Adrenal gland (tissue), 5 donors: ENCODE results near the gene TRAPPC2L.

Experiments used
- POLR2A ChIP-seq, 2 donors: fragments of 450-650 bp; IDR thresholded peaks; one replicate each; pipeline ENCODE4 v1.6.1; 2017; ENCODE audit warnings: antibody characterized with exemption in 2 of 2, mild to moderate bottlenecking in 2 of 2, moderate library complexity in 1 of 2
- TF ChIP-seq, protein P1 (sequence below), 6 experiments: fragments of 450-650 bp in 4 of 6; fragments of 200-600 bp in 2 of 6; sonication (generic) in 1 of 6; IDR thresholded peaks; 1 replicate in 5 of 6; 2 replicates in 1 of 6; pipeline versions ENCODE4 v1.5.1 to v1.8.0; 2016 to 2021; ENCODE audit warnings: antibody characterized with exemption in 6 of 6, mild to moderate bottlenecking in 2 of 6, moderate library complexity in 1 of 6
- donor health status: DM: no; HTN: no; CAD: no.

DNA sequence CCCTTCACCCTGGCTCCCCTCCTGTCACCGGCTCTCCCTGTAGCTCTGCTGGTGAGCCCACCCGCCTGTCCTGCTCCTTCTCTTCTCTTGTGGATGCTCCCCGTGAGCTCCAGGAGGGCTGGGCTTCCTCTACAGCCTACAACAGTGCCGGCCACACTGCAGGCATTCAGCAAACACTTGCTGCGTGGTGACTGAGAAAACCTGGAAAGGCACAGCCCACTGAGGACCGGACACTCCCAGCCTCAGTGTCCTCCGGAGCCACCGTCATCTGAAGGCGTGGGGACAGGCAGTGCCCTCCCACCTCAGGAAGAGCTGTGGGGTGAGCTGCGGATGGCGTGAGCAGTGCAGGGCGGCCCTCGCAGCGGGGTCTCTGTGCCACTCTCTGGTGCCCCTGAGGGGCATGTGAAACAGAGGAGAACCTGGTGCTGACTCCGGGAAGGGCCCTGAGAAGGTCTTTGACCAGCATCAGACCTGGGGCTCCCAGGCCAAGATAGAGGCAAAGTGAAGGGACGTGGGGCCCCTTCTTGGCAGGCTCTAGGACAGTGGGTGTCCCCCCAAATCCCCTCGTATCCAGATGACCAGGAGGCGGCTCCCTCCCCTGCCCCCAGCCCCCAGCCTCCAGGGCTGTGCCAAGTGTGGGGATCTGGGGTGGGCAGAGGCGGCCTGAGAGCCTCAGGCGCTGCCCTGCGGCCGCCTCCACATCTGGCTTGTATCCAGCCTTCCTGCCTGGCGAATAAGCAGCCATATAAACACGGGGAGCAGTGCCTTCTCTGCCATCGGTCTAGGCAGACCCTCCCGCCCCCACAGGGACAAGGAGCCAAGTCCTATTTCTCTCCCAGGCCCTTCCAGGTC is 53.6 kb downstream of the TRAPPC2L start:
- TF ChIP-seq, protein P1, sequence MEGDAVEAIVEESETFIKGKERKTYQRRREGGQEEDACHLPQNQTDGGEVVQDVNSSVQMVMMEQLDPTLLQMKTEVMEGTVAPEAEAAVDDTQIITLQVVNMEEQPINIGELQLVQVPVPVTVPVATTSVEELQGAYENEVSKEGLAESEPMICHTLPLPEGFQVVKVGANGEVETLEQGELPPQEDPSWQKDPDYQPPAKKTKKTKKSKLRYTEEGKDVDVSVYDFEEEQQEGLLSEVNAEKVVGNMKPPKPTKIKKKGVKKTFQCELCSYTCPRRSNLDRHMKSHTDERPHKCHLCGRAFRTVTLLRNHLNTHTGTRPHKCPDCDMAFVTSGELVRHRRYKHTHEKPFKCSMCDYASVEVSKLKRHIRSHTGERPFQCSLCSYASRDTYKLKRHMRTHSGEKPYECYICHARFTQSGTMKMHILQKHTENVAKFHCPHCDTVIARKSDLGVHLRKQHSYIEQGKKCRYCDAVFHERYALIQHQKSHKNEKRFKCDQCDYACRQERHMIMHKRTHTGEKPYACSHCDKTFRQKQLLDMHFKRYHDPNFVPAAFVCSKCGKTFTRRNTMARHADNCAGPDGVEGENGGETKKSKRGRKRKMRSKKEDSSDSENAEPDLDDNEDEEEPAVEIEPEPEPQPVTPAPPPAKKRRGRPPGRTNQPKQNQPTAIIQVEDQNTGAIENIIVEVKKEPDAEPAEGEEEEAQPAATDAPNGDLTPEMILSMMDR (IDR thresholded peaks at IDR 0.05), result no peak
- TF ChIP-seq POLR2A (IDR thresholded peaks at IDR 0.05), result no peak
